Right lobe of liver (tissue), 6 donors: Measurements from ENCODE around the gene CELF2. TPM values are rescaled to one million over a fixed set of nuclear protein-coding genes. Genes with fewer than 3 reads are reported as not detected.

ENCODE experiments used
- ATAC-seq, 4 donors: fragments of 200-7000 bp; cut with Tn5 transposase; one replicate each; pipeline ENCODE4 v1.9.1; 2020; ENCODE audit warnings: mild to moderate bottlenecking in 4 of 4, moderate library complexity in 4 of 4
- DNase-seq, 3 donors: peaks; one replicate each; pipeline ENCODE4 v3.0.0-alpha.2; 2020
- H3K27ac ChIP-seq, 3 donors: fragments of 200-600 bp; one replicate each; pipeline ENCODE4 v1.8.0; 2022
- H3K27me3 ChIP-seq, 2 donors: fragments of 200-600 bp; one replicate each; pipeline ENCODE4 v1.8.0; 2022
- H3K36me3 ChIP-seq, 4 donors: fragments of 200-600 bp; sonication (generic) in 1 of 4; one replicate each; pipeline versions ENCODE4 v1.5.1 to v1.8.0; 2017 to 2022; ENCODE audit warnings: control low read depth in 1 of 4
- H3K4me1 ChIP-seq, 4 donors: fragments of 200-600 bp; sonication (generic) in 1 of 4; one replicate each; pipeline versions ENCODE4 v1.5.1 to v1.8.0; 2017 to 2022; ENCODE audit warnings: control low read depth in 1 of 4
- H3K4me3 ChIP-seq, 3 donors: fragments of 200-600 bp; one replicate each; pipeline ENCODE4 v1.8.0; 2022
- H3K9me3 ChIP-seq, 4 donors: fragments of 200-600 bp; sonication (generic) in 1 of 4; one replicate each; pipeline versions ENCODE4 v1.5.1 to v1.8.0; 2017 to 2022; ENCODE audit warnings: control low read depth in 1 of 4
- CTCF ChIP-seq, 4 donors: fragments of 200-600 bp in 3 of 4; fragments of 450-650 bp in 1 of 4; IDR thresholded peaks; one replicate each; pipeline versions ENCODE4 v1.5.1 to v1.8.0; 2016 to 2022; ENCODE audit warnings: antibody characterized with exemption in 4 of 4, mild to moderate bottlenecking in 2 of 4
- POLR2A ChIP-seq: fragments of 450-650 bp; IDR thresholded peaks from one replicate; pipeline ENCODE4 v1.6.1; 2017; ENCODE audit warnings: antibody characterized with exemption, mild to moderate bottlenecking
- WGBS: methylation state at CpG from one replicate; pipeline ENCODE4 v1.1.6; 2018; ENCODE audit warnings: low coverage, low lambda C conversion rate; ENCODE audit not compliant: insufficient coverage; ENCODE audit errors: missing lambda C conversion rate; 5-methylcytosine and 5-hydroxymethylcytosine counted together
- intact Hi-C, 2 donors: fragments of 100-400 bp; cut with DNase I; formaldehyde crosslinking; loops; one replicate each; pipeline versions ENCODE4 v1.11.2 to v1.14.1; 2022
- total RNA-seq, 6 experiments: library from RNA; depleted of rRNA in 2 of 6; stranded (reverse); fragments of >200 nt in 2 of 6; fragmentation: NEBNext Ultra II Directional in 3 of 6; extraction: Animal tissue kit (Norgen Biotek cat#: 25700) in 3 of 6; gene quantifications; one replicate each; pipeline versions ENCODE4 v1.1.0 to v1.2.4, GENCODE V29; 2016 to 2023
- donor health status: DM: no; HTN: yes; CAD: no.
- donor health status: DM: no; HTN: no; CAD: no.
- donor health status: DM: no; HTN: no; CAD: no.
- donor health status: DM: no; HTN: yes; CAD: no.
- donor health status: DM: no; HTN: yes; CAD: no.

Gene CELF2
- total RNA-seq, 6 experiments from 2014 or later: 2.4 to 6.2 (median 3.7) TPM

- peaks cover 0 to 2% (median 0%) of the 10 kb centered on the region in 4 donors for H3K36me3 ChIP-seq
- H3K9me3 ChIP-seq: no peaks in the 10 kb centered on the region
- H3K27ac ChIP-seq: no peak overlapping the region
- DNase-seq: no peak
- no peaks in the 10 kb centered on the region for H3K4me1 ChIP-seq
- 44% methylated on average over 2 of the region's 4 CpGs for WGBS
- no peak overlapping the region for H3K4me3 ChIP-seq
- intact Hi-C loops: no loop called here
- no peak for TF ChIP-seq POLR2A
- no peak for TF ChIP-seq CTCF (IDR thresholded peaks at IDR 0.05)
- H3K27me3 ChIP-seq: no peaks in the 10 kb centered on the region
- ATAC-seq: no peak
Measured at GRCh38 chr10:11213137-11213536, 195.5 kb downstream of the CELF2 start.

GRCh38 chr10:11214407-11214806, 196.7 kb downstream of the CELF2 start:
- Histone ChIP-seq H3K27ac (no peak overlapping the region), H3K9me3 (no peaks in the 10 kb centered on the region), H3K4me3 (no peak overlapping the region), H3K36me3 (peaks cover 0 to 2% (median 0%) of the 10 kb centered on the region in 4 donors), H3K4me1 (no peaks in the 10 kb centered on the region), H3K27me3 (no peaks in the 10 kb centered on the region)
- intact Hi-C loops: no loop called here
- DNase-seq (no peak), ATAC-seq (peak in 1 of 4 donors; percentile 19)
- WGBS: 79% methylated on average over 3 of the region's 10 CpGs
- TF ChIP-seq POLR2A (no peak), CTCF (IDR thresholded peaks at IDR 0.05) (no peak)

- Histone ChIP-seq H3K9me3 (no peaks in the 10 kb centered on the region), H3K4me1 (no peaks in the 10 kb centered on the region), H3K27ac (no peak overlapping the region), H3K4me3 (no peak overlapping the region), H3K36me3 (peaks cover 0 to 2% (median 0%) of the 10 kb centered on the region in 4 donors), H3K27me3 (no peaks in the 10 kb centered on the region)
- TF ChIP-seq CTCF (IDR thresholded peaks at IDR 0.05) (no peak), POLR2A (no peak)
- WGBS: 59% methylated on average over 4 of the region's 4 CpGs
- DNase-seq: no peak
- intact Hi-C loops: no loop called here
- ATAC-seq: peak in 1 of 4 donors; percentile 34
Measured at GRCh38 chr10:11215471-11215870, 197.8 kb downstream of the CELF2 start.

- Histone ChIP-seq H3K4me1 (no peaks in the 10 kb centered on the region), H3K27ac (no peak overlapping the region), H3K27me3 (no peaks in the 10 kb centered on the region), H3K4me3 (no peak overlapping the region), H3K36me3 (no peaks in the 10 kb centered on the region), H3K9me3 (no peaks in the 10 kb centered on the region)
- ATAC-seq (no peak), DNase-seq (no peak)
- 66% methylated on average over 3 of the region's 3 CpGs for WGBS
- TF ChIP-seq CTCF (IDR thresholded peaks at IDR 0.05) (no peak), POLR2A (no peak)
- intact Hi-C loops: no loop called here
Measured at GRCh38 chr10:11217521-11217920, 199.8 kb downstream of the CELF2 start.

- TF ChIP-seq CTCF (IDR thresholded peaks at IDR 0.05): no peak
- H3K36me3 ChIP-seq: no peaks in the 10 kb centered on the region
- DNase-seq: no peak
- H3K4me3 ChIP-seq: no peak overlapping the region
- H3K4me1 ChIP-seq: no peaks in the 10 kb centered on the region
- 41% methylated on average over 5 of the region's 5 CpGs for WGBS
- no peak overlapping the region for H3K27ac ChIP-seq
- intact Hi-C loops: no loop called here
- ATAC-seq: no peak
- no peaks in the 10 kb centered on the region for H3K27me3 ChIP-seq
- no peaks in the 10 kb centered on the region for H3K9me3 ChIP-seq
Measured at GRCh38 chr10:11218395-11218794, 200.7 kb downstream of the CELF2 start.
